NCI-H524 treated with DMSO at 0.1 percent for 48 hours (cell line): ENCODE results near the gene UBR3.
A peak's percentile ranks its signal among the peaks of the same experiment; 100 is the strongest.

ENCODE experiments used
- DNase-seq: peaks from one replicate; lab custom pipeline; 2025; lab: John Stamatoyannopoulos, UW

The UBR3 gene

GRCh38 chr2:170052151-170052550 is 224.9 kb downstream of the UBR3 start:
- no peak for DNase-seq

DNA sequence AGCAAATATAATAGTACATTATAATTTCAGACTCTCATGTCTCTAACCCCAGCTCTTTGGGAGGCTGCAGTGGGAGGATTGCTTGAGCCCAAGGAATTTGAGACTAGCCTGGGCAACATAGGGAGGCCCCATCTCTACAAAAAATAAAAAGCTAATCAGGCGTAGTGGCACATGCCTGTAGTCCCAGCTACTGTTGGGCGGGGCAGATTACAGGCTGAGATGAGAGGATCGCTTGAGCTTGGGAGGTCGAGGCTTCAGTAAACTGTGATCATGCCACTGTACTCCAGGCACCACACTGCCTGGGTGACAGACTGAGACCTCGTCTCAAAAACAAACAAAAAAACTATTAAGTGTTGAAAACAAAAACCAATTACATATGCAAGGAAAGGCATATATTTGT is 227.7 kb downstream of the UBR3 start:
- no peak for DNase-seq

DNA sequence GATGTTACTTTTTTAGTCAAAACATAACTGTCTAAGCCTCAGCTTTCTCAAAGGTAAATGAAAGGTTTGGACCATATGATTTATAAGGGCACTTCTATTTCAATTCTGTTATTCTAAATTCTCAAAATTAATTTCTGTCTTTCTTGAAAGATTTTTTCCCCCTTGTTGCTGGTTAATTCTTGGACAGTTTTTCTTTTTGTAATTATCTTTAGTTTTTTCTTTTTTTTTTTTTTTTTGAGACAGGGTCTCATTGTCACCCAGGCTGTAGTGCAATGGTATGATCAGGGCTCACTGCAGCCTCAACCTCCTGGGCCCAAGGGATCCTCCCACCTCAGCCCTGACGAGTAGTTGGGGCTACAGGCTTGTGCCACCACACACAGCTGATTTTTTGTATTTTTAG is 229.6 kb downstream of the UBR3 start:
- no peak for DNase-seq

DNA sequence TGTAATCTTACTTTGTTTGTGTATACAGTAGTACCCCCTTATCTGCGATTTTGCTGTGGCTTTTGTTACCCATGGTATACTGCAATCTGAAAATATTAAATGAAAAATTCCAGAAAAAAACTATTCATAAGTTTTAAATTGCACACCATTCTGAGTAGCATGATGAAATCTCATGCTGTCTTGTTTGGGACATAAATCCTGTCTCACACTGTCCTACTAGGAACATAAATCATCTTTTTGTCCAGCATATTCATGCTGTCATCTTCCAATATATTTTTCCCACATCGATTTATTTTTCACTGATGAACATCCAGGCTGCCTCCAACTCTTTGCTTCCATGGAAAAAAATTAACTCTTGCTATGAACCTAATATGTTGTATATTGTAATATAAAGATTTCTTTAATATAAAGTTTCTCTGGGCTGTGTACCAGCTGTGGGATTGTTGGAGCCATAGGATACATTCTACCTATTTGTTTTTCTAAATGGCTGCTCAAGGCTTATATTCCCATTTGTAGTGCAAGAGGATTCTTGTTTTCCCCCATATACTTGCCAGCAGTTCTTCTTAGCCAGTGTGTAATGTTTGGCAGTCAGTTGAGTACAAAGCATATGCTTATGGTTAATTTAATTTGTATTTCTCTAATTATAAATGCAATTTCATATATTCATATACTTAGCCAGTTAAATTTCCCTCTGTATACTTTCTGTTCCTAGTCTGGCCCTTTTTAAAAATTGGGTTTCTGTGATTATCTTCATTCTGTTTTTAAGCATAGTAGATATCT is 236.4 kb downstream of the UBR3 start:
- no peak for DNase-seq

GRCh38 chr2:170070778-170071177 is 243.5 kb downstream of the UBR3 start:
- DNase-seq = no peak

DNA sequence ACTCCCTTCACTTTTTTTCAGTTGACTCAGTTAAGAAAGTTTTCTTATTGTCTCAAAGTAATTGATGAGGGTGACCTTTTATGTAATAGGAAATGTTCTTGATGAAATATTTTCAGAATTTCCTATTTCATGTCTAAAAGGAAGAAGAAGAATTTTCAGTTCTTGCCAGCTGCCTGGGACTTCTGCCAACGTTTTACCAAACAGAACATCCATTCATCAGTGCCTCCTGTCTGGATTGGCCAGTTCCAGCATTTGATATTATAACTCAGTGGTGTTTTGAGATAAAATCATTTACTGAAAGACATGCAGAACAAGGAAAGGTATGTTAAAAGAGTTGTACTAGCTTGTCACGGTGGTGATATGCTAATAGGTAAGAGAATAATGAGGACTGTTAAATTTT is 246.0 kb downstream of the UBR3 start:
- no peak for DNase-seq

GRCh38 chr2:170076189-170076588 is 248.9 kb downstream of the UBR3 start:
- DNase-seq = no peak

DNA sequence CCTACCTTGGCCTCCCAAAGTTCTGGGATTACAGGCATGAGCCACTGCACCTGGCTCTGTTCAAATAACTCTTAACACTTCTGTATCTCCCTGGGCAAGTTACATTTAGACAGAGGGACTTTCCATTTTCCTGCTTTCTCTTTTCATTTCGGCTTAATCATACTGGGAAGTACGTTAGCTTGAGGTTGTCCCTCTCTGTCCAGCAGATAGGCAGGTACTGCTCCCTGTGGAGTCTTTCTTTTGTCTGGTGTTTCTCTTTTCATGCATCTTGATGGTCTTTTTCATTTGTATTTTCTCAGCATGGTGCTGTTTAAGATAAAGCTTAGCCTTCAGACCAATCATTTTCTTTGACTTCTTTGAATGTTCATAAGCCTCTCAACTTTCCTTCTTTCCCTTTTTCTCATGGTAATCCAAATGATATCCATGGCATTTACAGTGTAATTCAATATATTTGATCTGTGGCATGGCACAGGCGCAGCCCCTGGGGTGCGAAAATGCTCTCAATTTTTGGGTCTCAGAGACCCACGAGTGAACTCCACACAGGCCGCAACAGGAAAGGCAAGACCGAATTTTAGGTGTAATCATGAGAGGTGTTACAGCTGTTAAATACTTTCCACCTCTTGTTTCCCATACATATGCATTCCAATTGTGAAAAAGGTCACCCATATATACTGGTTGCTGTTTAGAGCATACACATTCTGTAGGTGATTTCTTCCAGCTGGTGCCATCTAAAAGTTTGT is 250.7 kb downstream of the UBR3 start:
- no peak for DNase-seq

DNA sequence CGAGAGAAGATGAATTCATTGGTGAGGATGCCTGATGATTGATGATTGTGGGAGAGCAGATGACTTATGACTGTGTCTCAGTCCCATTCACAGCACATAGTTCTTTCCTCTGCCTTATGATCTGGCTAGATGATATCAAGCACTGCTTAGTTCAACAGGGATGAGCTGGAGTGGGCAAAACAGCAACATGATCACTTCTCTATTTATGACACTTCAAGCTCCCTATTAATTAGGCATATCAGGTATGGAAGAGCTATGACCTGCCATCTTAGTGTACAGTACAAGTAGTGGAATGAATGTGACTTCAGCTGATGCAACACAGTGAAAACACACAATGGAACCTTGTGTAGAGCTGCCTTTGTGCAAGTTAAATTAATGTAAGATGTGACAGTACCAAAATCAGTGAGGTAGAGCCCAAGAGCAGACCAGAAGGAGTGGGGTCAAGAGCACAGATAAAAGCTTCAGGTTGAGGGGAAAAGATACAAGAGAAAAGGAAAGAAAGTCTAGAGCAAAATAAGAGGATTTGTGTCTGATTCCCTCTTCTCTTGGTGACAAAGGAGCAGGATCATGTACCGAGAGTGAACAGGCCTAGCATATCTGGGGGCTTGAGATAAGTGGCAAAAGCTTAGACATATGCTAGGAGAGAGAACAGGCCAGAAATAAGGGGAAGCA is 257.7 kb downstream of the UBR3 start:
- DNase-seq = no peak

DNA sequence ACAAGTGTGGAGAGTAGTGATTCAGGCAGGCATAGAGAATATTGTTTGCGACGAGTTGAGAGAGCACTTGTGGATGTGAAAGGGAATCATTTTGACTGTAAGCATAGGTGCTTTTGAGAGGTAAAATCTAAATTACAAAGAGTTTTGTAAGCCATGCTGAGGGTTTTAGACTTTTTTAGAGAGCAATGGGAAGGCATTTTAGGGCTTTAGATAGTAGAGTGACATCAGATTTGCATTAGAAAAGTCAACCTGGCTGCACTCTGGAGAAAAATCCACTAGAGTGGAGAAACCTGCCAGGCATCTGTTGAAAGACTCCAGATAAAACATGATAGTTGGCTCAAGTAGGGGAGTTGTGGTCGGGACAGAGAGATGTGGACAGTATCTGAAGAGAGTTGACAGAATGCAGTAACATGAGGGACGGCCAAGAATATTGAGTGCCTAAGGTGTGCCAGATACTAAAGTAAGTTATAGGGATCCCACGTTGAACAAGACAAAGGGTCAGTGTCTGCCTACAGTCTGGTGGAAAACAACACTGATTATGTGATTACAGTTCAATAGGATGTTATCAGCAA is 258.9 kb downstream of the UBR3 start:
- no peak for DNase-seq

- DNase-seq = no peak
Observed at GRCh38 chr2:170086751-170087412, 259.6 kb downstream of the UBR3 start.

DNA sequence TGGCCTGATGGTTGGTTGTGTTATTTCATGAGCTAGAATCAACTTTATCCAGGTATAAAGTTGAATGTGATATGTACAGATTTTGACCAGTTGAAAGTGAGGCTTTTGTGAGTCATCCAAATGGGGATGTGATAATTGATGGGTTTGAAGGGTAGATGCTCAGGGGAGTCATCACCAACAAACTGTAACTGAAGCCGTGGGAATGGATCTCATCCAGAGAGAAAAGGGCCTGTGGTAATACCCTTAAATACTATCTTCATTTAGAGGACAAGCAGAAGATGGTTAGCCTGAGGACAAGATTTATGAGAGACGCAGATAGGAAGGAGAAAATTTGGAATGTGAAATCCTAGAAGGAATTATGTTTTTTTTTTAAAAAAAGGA is 260.1 kb downstream of the UBR3 start:
- DNase-seq = no peak

DNA sequence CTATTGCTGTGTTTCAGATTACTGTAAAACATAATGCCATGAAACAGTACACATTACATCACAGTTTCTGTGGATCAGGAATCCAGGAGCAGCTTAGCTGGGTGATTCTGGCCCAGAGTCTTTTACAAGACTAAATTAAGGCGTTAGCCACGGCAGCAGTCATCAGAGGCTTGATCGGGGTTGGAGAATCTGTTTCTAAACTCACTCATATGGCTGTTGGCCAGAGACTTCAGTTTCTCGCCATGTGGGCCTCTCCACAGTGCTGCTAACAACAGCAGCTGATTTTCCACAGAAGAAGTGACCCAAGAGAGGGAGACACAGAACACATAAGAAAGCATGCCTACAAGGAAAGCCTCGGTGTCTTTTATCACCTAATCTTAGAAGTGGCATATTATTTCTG is 261.5 kb downstream of the UBR3 start:
- DNase-seq = no peak

DNA sequence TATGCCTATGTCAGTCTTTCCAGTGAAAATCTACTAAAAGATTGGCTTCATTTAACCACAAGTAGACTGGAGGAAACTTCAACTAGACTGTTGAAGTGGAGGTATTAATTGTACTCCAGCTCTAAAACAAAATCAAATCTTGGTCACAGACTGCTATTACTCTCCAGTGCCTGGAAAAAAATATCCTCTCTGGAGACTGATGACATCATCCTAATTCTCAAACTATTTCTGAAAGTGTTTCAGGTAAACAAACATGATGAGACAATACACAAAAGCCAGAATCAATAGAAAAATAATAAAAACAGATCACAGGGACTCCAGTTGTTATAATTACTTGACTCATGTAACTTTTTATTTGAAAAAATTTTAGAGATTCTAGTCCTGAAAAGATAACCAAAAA is 263.0 kb downstream of the UBR3 start:
- no peak for DNase-seq

DNA sequence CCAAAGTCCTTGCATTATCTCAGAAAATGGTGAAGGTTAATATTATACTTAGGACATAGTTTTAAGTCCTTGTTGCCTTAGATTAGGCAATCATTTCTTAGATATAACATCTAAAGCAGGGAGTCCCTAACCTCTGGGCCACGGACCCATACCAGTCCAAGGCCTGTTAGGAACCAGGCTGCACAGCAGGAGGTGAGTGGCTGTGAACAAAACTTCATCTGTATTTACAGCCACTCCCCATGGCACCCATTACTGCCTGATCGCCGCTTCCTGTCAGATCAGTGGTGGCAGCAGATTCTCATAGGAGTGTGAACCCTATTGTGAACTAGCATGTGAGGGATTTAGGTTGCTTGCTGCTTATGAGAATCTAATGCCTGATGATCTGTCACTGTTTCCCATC is 264.2 kb downstream of the UBR3 start:
- no peak for DNase-seq

DNA sequence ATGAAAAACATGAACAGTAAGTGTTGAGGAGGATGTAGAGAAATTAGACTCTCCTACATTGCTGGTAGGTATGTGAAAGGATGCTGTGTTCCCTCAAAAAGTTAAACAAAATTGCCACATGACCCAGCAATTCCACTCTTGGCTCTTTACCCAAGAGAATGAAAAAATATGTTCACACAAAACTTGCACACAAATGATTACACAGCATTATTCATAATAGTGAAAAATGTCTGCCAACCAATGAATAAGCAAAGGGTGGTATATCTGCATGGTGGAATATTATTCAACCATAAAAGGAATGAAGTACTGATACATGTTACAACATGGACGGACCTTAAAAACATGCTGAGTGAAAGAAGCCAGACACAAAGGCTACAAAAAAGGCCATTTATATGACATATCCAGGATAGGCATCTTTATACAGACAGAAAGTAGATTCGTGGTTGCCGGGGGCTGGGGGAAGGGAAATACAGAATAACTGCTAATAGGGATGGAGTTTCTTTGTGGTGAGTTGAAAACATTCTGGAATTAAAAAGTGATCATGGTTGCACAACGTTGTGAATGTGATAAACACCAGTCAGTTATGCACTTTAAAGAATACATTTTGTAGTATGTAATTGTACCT is 265.3 kb downstream of the UBR3 start:
- no peak for DNase-seq

- no peak for DNase-seq
Observed at GRCh38 chr2:170095380-170095779, 268.1 kb downstream of the UBR3 start.

DNA sequence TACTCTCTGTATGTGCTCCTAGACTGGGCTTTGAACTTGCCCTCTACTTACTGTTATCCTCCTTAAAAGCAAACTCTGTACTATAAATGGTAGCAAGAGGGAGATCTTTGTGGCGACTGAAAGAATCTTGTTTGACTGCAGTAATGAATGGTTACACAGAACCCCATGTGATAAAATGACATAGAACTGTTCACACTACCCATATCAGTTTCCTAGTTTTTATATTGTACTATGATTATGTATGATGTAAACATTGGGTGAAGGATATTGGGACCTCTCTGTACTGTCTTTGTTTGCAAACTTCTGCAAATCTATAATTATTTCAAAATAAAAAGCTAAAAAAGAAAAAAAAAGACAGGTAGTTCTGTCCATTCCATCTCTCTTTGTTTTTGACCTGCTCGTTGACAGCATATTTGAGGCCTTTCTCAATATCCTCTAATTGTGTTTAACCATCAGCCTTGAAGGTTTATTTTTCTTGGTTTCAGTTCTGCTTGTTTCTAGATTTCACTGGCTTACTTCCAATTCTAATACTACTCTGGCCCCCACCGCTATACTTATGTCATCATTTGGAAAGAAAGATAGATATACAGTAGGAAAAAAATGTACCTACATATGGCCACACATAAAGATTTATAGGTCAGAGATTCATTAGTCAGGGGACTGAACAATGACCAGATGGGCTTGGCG is 271.5 kb downstream of the UBR3 start:
- no peak for DNase-seq

DNA sequence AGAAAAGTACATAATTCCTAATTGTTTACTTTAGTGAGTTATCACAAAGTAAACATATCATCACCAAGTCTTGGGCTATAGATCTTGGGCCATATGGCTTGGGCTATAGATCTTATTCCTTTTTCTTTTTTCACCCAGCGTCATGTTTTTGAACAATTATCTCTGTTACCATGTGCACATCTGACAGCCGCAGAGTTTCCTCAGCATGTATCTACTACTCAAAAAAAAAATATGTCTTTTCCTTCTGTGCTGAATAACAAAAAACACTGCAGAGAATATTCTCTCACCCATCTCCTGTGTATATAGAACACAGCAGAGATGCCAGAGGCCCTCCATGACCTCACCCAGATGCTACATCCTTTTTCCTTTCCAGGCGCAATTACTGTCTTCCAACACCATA is 274.5 kb downstream of the UBR3 start:
- DNase-seq = no peak

DNA sequence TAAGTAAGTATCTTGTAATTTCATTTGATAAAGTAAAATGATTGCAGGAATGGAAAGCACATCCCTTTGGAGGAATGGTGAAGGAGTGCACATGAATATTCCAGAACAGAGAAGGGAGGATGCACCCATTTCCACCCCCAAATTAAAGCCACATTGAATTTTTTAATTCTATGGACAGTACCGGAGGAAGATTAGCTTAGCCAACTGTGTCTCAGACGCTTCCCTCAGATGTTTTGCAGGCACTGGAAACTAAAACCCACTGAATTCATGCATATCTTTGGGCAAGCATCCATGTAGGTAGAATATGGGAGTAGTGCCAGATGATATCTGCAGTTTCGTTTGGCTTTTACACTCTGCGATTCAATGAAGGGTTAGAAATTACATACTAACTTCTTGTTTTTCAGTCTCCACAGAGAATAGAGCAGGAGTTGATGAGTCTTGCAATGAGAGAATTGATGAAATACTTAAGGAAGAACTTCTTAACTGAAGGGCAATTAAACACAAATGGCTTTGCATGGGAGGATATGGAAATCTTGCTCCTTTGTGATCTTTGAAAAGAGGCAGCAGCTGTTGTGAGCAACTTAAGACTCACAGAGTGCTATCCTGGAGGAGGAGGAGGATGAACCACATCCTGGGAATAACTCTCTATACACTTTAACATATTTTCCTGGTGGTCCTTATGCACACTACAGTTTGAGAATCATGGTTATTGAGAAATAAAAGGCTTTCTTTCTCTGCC is 279.0 kb downstream of the UBR3 start:
- peak; percentile 85 for DNase-seq
